Measurements from ENCODE around the gene CABP1.
"Not testable (repeated sequence)": the region's sequence is repeated elsewhere in the genome, so short reads cannot be mapped to it uniquely, and the experiment has no call there.

CABP1 gene

GRCh38 chr12:120668091-120668867 lies 27.9 kb downstream of the CABP1 start:
- ATAC-seq (no peak), DNase-seq (no peak)

DNA sequence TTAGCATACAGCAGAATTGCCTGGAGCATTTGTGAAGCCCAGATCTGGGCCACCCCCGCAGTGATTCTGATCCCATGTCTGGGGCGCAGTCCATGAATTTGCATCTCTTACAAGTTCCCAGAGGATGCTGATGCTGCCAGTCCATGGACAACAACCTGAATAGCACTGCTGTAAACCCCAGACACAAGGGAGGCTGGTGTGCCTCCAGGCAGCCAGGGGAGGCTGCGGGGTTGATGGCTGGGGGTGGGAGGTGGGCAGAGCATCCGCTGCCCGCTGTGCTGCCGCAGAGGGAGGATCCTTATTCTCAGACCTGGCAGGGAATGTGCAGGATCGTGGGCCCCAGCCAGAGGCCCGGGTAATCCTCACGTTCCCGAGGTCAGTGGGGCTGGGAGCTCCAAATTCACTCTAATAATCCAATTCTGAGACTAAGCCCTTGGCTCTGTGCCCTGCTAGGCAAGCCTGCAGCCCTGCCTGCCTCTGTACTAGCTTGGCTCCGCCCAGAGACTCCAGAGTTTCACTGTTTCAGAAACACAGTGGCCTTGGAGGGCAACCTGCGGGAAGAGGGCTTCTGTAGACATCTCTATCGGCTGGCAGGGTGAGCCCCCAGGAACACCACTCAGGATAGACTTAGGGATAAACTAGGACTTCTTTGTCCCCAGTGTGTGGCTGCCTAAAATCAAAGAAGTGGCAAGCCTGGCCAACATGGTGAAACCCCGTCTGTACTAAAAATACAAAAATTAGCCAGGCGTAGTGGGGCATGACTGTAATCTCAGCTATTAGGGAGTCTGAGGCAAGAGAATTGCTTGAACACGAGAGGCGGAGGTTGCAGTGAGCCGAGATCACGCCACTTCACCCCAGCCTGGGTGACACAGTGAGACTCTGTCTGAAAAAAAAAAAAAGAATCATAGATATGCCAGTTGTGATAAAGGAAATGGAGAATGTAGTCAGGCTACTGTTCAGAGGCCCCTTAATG lies 28.7 kb downstream of the CABP1 start:
- DNase-seq = no peak
- peak; percentile 22 for ATAC-seq

DNA sequence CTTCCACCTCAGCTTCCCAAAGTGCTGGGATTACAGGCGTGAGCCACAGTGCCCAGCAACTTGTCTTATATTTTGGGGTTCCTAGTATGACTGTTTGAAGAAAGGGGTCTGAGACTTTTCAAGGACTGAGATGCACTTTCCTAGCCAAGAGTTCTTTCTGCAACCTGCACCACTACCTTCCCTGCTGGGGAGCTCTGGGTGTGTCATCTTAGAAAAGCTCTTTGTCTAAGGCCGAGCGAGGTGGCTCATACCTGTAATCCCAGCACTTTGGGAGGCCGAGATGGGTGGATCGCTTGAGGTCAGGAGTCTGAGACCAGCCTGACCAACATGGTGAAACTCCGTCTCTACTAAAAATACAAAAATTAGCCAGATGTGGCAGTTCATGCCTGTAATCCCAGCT lies 29.8 kb downstream of the CABP1 start:
- DNase-seq, ATAC-seq: not testable (repeated sequence)

- no peak for DNase-seq
- ATAC-seq = no peak
These were observed 30.2 kb downstream of the CABP1 start for GRCh38 chr12:120670667-120671066.

DNA sequence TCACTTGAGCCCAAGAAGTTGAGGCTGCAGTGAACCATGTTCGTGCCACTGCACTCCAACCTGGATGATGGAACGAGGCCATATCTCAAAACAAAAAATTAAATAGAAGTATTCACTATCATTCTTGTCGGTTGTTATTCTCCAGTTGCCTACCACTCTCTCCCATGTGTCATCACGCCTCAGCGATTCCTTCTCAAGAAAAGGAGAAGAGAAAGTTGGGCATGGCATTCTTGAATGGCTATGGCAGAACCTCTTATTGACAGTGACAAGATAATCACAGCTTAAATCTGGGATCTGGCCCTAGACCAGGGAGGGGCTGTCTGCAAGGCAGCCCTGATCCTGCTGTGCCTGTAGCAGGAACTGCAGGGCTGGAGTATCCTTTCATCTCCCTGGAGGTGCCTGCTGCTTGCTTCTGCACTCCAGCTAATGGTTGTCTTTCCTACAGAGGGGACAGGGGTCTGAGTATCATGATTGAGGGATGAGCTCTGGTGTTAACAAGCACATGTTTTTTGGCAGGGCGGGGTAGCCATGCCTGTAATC lies 33.7 kb downstream of the CABP1 start:
- DNase-seq (no peak), ATAC-seq (no peak)

DNA sequence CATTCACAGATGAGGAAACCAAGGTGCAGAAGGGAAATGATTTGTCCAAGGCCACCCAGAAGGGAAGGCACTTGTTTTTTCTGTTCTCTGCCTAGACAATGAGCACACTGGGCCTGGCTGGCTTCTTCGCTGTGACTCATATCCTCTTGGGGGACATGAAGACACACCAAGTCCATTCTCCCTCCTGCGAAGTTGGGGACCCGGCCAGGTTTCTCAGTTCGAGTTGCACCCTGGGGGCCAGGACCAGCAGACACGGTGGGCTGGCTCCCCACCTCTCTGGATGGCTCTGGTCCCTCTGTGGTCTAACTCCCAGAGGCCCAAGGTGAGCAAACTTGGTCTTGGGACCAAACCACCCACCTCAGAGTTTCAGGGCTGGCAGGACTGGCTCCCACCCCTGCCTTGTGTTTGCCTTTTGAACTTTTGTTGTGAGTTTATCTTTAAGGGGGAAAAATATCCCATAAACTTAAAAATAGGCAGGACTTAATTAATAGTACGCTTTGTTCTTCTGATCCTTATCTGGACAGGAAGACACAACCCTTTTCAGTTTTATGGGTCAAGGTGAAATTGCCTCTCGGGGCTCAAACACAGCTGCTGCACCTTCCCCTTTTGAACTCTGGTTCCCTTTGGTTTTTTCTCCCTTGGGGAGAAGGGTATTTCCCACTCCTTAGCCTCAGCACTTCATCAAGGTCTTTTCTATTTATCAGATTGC lies 37.5 kb downstream of the CABP1 start:
- peak; percentile 74 for ATAC-seq
- peak; percentile 19 for DNase-seq

DNA sequence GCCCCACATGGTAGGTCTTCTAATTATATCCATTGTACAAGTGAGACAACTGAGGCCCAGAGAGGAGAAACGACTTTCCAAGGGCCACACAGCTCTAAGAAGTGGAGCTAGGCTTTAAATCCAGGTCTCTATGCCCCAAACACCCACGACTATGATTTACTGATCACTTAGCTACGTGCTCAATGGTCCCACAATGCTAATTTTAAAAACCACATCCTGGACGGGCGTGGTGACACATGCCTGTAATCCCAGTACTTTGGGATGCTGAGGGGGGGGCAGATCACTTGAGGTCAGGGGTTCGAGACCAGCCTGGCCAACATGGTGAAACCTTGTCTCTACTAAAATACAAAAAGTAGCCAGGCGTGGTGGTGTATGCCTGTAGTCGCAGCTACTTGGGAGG lies 38.1 kb downstream of the CABP1 start:
- DNase-seq (no peak), ATAC-seq (peak; percentile 34)

- ATAC-seq = no peak
- no peak for DNase-seq
These were observed 39.8 kb downstream of the CABP1 start for GRCh38 chr12:120680165-120680738.

GRCh38 chr12:120684523-120684932 lies 44.1 kb downstream of the CABP1 start:
- no peak for DNase-seq
- ATAC-seq = no peak

- ATAC-seq = no peak
- no peak for DNase-seq
These were observed 45.1 kb downstream of the CABP1 start for GRCh38 chr12:120685522-120685921.

GRCh38 chr12:120686151-120686689 lies 45.8 kb downstream of the CABP1 start:
- ATAC-seq (peak; percentile 86), DNase-seq (peak; percentile 98)

- peak; percentile 88 for ATAC-seq
These were observed 46.5 kb downstream of the CABP1 start, which contains the start of gene MLEC for GRCh38 chr12:120686690-120687577. Gene MLEC (plus strand): TSS chr12:120687149. CDS start chr12:120687297, 148 bp downstream.

DNA sequence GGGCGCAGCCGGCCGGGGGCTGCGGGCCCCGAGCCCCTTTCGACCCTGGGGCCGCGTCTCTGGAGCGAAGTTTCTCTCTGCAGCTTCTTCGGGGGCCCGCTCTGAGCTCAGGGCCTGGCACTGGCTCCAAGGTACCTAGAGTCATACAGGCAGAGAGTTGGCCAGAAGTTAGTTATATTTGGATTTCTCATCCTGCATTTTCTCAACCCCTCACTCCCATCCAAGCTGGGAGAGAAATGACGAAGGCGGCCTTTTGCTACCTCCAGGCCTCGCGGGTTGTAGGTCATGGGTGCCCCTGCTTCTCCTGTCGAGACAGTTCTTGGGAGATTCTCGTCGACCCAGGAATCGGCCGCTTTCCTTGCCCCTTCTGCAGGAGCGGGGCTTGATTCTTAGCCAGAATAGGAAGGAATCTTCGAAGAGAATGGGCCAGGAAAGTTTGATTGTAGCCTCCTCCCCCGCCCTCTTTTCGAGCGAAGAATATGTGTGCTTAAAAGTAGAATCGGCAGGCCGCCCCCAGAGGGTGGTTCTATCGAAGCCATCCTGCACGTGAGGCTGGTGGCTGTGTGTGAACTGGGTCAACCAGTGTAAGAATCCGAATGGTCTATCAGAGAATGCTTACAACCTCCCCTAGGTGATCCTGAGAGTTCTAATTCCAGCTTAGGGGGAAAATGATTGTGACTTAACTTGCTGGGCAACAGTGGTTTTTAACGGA lies 47.3 kb downstream of the CABP1 start:
- ATAC-seq (no peak), DNase-seq (peak; percentile 52)

More at GRCh38 chr12:120686690-120687577, 46.5 kb downstream of the CABP1 start, which contains the start of gene MLEC:
- peak; percentile 99 for DNase-seq

DNA sequence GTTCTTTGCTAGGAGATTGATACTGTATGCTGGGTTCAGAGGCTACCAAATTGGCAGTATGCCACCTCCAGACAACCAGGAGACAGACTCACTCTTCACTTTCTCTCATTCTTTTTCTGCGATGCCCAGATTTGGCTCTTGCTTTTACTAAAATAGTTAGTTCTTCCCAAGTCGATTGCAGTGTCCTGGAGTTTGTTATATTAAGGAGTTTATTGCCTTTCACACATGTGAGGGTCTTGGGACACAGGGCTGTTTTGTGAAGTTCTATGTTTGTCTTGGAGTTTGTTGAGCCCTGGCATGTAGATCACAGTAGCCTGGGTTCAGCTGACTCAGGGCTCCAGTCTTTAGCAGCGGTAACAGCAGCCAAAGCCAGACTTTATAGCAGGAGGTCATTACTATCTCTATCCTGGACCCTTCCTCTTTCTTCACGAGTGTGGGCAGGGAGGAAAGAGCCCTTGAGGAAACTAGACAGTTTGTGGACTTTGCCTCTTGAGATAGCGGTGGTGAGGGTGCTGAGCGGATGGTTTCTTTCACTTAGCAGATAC lies 48.2 kb downstream of the CABP1 start:
- ATAC-seq (no peak), DNase-seq (no peak)

- no peak for ATAC-seq
These were observed 49.1 kb downstream of the CABP1 start for GRCh38 chr12:120689397-120690082.

DNA sequence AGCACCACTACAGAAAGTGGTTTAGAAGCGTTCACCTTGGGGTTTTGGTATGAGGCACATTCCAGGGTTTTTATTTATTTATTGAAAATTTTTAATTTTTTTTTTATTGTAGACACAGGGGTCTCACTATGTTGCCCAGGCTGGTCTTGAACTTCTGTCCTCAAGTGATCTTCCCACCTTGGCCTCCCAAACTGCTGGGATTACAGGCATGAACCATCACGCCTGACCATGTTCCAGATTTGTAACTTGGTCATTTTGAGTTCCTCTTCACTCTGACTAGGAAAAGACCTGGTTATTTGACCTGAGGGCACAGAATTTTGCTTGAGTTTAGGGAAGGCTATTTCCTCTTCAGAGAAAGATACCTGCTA lies 49.6 kb downstream of the CABP1 start:
- ATAC-seq = no peak

More at GRCh38 chr12:120689397-120690082, 49.1 kb downstream of the CABP1 start:
- DNase-seq = no peak

GRCh38 chr12:120690978-120691377 lies 50.6 kb downstream of the CABP1 start:
- ATAC-seq = no peak

More for the DNA sequence above, 49.6 kb downstream of the CABP1 start:
- no peak for DNase-seq

DNA sequence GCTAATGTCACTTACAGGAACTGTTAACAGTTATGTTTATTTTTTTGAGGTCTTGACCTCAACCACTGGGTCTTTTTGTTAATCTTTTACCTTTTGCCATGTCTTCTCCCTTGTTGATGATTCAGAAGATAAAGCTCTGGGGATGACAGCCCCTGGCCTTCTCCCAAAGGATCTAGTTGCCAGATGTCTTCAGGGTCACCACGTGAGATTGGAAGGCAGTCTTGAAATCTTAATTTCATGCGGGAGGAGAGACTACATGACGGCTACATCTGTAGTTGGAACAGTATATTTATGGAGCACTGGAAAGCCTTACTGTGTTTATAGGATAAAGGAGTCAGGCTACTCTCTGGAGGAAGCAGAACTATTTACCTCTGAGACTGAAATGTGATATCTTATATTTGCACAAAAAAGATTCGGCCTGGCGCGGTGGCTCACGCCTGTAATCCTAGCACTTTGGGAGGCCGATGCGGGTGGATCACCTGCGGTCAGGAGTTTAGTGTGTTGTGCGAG lies 52.2 kb downstream of the CABP1 start:
- ATAC-seq = no peak
- DNase-seq = no peak

More at GRCh38 chr12:120690978-120691377, 50.6 kb downstream of the CABP1 start:
- DNase-seq = no peak

Data from stimulated activated naive CD8-positive, alpha-beta T cell treated with anti-CD3 and anti-CD28 coated beads, Interleukin-15, Interleukin-2, amounts not matched to agents 100 U/mL and 50 U/mL, for 24 hours (primary cell).